Measurements from ENCODE around the gene ANKZF1.

- TF ChIP-seq ZFP3 (CRISPR knock-in tag; IDR thresholded peaks at IDR 0.05) (no peak), RARB (CRISPR knock-in tag; IDR thresholded peaks at IDR 0.05) (no peak), GLIS3 (CRISPR knock-in tag; IDR thresholded peaks at IDR 0.05) (no peak), TOX (CRISPR knock-in tag; IDR thresholded peaks at IDR 0.05; ENCODE audit: borderline replicate concordance) (no peak), ARNTL (CRISPR knock-in tag; IDR thresholded peaks at IDR 0.05; ENCODE audit: borderline replicate concordance, low read depth) (no peak), SNAI2 (CRISPR knock-in tag; IDR thresholded peaks at IDR 0.05) (no peak)
Measured at GRCh38 chr2:219273937-219274336, 44.3 kb downstream of the ANKZF1 start.

Measured in SK-N-SH treated with all-trans-retinoic acid at 6 μM for 48 hours (cell line).